Measurements from ENCODE around the gene RMND1.

DNA sequence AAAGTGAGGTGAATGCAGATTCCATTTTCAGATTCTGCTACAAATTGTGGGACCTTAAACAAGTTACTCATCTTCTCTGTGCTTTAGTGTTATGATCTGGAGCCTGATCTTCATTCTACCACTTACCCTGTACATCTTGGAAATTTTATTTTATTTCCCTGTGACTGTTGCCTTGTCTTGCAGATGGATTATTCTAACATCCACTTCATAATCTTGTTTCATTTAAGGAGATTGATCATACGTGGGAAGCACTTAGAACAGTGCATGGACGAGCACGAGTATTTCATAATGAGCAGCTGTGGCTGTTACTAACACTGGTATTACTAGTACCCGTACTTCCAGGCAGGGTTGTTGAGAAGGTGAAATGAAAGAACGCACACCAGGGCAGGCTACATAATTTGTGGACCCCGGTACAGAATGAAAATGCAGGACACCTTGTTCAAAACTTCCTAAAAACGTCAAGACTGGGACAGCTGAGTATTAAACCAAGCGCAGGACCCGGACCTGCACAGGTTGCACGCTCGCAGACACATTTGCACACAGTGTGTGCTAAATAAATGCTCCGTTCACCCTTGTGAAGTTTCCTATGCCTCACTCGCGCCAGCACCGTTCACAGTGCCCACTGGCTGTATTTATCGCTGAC lies 41.4 kb upstream of the RMND1 start:
- TF ChIP-seq, protein P1, sequence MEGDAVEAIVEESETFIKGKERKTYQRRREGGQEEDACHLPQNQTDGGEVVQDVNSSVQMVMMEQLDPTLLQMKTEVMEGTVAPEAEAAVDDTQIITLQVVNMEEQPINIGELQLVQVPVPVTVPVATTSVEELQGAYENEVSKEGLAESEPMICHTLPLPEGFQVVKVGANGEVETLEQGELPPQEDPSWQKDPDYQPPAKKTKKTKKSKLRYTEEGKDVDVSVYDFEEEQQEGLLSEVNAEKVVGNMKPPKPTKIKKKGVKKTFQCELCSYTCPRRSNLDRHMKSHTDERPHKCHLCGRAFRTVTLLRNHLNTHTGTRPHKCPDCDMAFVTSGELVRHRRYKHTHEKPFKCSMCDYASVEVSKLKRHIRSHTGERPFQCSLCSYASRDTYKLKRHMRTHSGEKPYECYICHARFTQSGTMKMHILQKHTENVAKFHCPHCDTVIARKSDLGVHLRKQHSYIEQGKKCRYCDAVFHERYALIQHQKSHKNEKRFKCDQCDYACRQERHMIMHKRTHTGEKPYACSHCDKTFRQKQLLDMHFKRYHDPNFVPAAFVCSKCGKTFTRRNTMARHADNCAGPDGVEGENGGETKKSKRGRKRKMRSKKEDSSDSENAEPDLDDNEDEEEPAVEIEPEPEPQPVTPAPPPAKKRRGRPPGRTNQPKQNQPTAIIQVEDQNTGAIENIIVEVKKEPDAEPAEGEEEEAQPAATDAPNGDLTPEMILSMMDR (IDR thresholded peaks at IDR 0.05): no peak
- no peak for TF ChIP-seq EZH2 (IDR thresholded peaks at IDR 0.05)

Measured in neural progenitor cell (in vitro differentiated cells).